PFSK-1 (cell line): ENCODE data around the gene C15orf61.

Experiments
- FOXP2 ChIP-seq: optimal IDR thresholded peaks from 2 replicates; pipeline ENCODE3; 2011; ENCODE audit warnings: borderline replicate concordance, control low read depth, inconsistent platforms; ENCODE audit not compliant: insufficient read depth; ENCODE audit errors: extremely low read length, extremely low read depth
- POLR2AphosphoS5 ChIP-seq: IDR thresholded peaks from 2 replicates; pipeline ENCODE4 v1.6.1; 2012; ENCODE audit warnings: low read depth, mild to moderate bottlenecking, control low read depth, low read length, moderate library complexity
- REST ChIP-seq, 2 experiments: IDR thresholded peaks; 2 replicates each; pipeline versions ENCODE4 v1.6.1 to v1.8.0; 2011 to 2012; ENCODE audit warnings: low read depth in 2 of 2, low read length in 2 of 2, control low read depth in 1 of 2, inconsistent platforms in 1 of 2, mild to moderate bottlenecking in 1 of 2, moderate library complexity in 1 of 2; ENCODE audit not compliant: insufficient read depth in 1 of 2
- SIN3A ChIP-seq: IDR thresholded peaks from 2 replicates; pipeline ENCODE4 v1.6.1; 2012; ENCODE audit warnings: mild to moderate bottlenecking, low read length, moderate library complexity, borderline replicate concordance; ENCODE audit not compliant: insufficient read depth
- TAF1 ChIP-seq: IDR thresholded peaks from 2 replicates; pipeline ENCODE4 v1.6.1; 2012; ENCODE audit warnings: low read length, control low read depth, borderline replicate concordance; ENCODE audit not compliant: insufficient read depth

- TF ChIP-seq POLR2AphosphoS5 (no peak), SIN3A (no peak), TAF1 (no peak), REST (IDR thresholded peaks at IDR 0.05; ENCODE audit: insufficient read depth in 1 of 2, low read depth in 2 of 2, low read length in 2 of 2) (no peak), FOXP2 (no peak)
Observed at GRCh38 chr15:67504796-67505195, 16.1 kb upstream of the C15orf61 start.
